GM21423 (cell line): ENCODE data around the gene BCHE.
A peak's percentile ranks its signal among the peaks of the same experiment; 100 is the strongest.
"Not testable (repeated sequence)": the region's sequence is repeated elsewhere in the genome, so short reads cannot be mapped to it uniquely, and the experiment has no call there.

Source experiments
- ATAC-seq: cut with Tn5 transposase; IDR thresholded peaks from one replicate; pipeline ENCODE4 v1.9.1; 2021; ENCODE audit warnings: mild to moderate bottlenecking, moderate library complexity; ENCODE audit not compliant: unreplicated experiment

Gene BCHE

GRCh38 chr3:165817160-165817709 is 20.0 kb downstream of the BCHE start:
- no peak for ATAC-seq

GRCh38 chr3:165816209-165816608 is 21.0 kb downstream of the BCHE start:
- ATAC-seq: no peak

GRCh38 chr3:165815682-165816081 is 21.5 kb downstream of the BCHE start:
- ATAC-seq: no peak

GRCh38 chr3:165814380-165814779 is 22.8 kb downstream of the BCHE start:
- no peak for ATAC-seq

- not testable (repeated sequence) for ATAC-seq
Measured at GRCh38 chr3:165807937-165808336, 29.3 kb downstream of the BCHE start.

- peak; percentile 83 for ATAC-seq
Measured at GRCh38 chr3:165805946-165806561, 31.2 kb downstream of the BCHE start.

GRCh38 chr3:165803471-165803870 is 33.8 kb downstream of the BCHE start:
- no peak for ATAC-seq

GRCh38 chr3:165800970-165801369 is 36.3 kb downstream of the BCHE start:
- ATAC-seq: no peak

- no peak for ATAC-seq
Measured at GRCh38 chr3:165799026-165799425, 38.2 kb downstream of the BCHE start.

- ATAC-seq: no peak
Measured at GRCh38 chr3:165797551-165797950, 39.7 kb downstream of the BCHE start.

- ATAC-seq: no peak
Measured at GRCh38 chr3:165796701-165797100, 40.5 kb downstream of the BCHE start.

- no peak for ATAC-seq
Measured at GRCh38 chr3:165788531-165788930, 48.7 kb downstream of the BCHE start.

- no peak for ATAC-seq
Measured at GRCh38 chr3:165786013-165786412, 51.2 kb downstream of the BCHE start.

- no peak for ATAC-seq
Measured at GRCh38 chr3:165784337-165784736, 52.9 kb downstream of the BCHE start.

GRCh38 chr3:165783383-165783782 is 53.8 kb downstream of the BCHE start:
- ATAC-seq: no peak

- no peak for ATAC-seq
Measured at GRCh38 chr3:165778891-165779290, 58.3 kb downstream of the BCHE start.

GRCh38 chr3:165778456-165778855 is 58.8 kb downstream of the BCHE start:
- no peak for ATAC-seq

- ATAC-seq: no peak
Measured at GRCh38 chr3:165775824-165776223, 61.4 kb downstream of the BCHE start.

- no peak for ATAC-seq
Measured at GRCh38 chr3:165770781-165771180, 66.4 kb downstream of the BCHE start.

GRCh38 chr3:165768680-165769079 is 68.5 kb downstream of the BCHE start:
- ATAC-seq: no peak

- no peak for ATAC-seq
Measured at GRCh38 chr3:165759041-165759440, 78.2 kb downstream of the BCHE start.

GRCh38 chr3:165755571-165755970 is 81.7 kb downstream of the BCHE start:
- no peak for ATAC-seq
